Breast epithelium (tissue), 4 donors: ENCODE data around the gene BAZ2B. TPM values are rescaled to one million over a fixed set of nuclear protein-coding genes. Genes with fewer than 3 reads are reported as not detected.

Experiments
- DNase-seq, 2 donors: peaks; one replicate each; pipeline ENCODE4 v3.0.0-alpha.2; 2019; ENCODE audit warnings: low spot score in 2 of 2
- H3K27ac ChIP-seq, 2 donors: fragments of 200-600 bp; sonication (generic) in 1 of 2; one replicate each; pipeline ENCODE4 v1.5.1; 2016 to 2019; ENCODE audit warnings: mild to moderate bottlenecking in 1 of 2
- H3K27me3 ChIP-seq, 2 donors: fragments of 200-600 bp; sonication (generic) in 1 of 2; one replicate each; pipeline versions ENCODE4 v1.5.1 to v1.6.0; 2017 to 2019; ENCODE audit warnings: control low read depth in 1 of 2, mild to moderate bottlenecking in 1 of 2
- H3K36me3 ChIP-seq: fragments of 200-600 bp; one replicate; pipeline ENCODE4 v1.5.1; 2019
- H3K4me1 ChIP-seq, 2 donors: fragments of 200-600 bp; sonication (generic); one replicate each; pipeline ENCODE4 v1.5.1; 2016 to 2019; ENCODE audit warnings: control low read depth in 1 of 2
- H3K4me3 ChIP-seq, 3 donors: fragments of 200-600 bp; sonication (generic); 1 replicate in 2 of 3; 2 replicates in 1 of 3; pipeline ENCODE4 v1.5.1; 2016 to 2019; ENCODE audit warnings: mild to moderate bottlenecking in 3 of 3, moderate library complexity in 2 of 3
- H3K9me3 ChIP-seq, 2 donors: fragments of 200-600 bp; sonication (generic) in 1 of 2; one replicate each; pipeline ENCODE4 v1.5.1; 2016 to 2019; ENCODE audit warnings: control low read depth in 1 of 2
- CTCF ChIP-seq, 3 donors: fragments of 450-650 bp; IDR thresholded peaks; one replicate each; pipeline ENCODE4 v1.5.1; 2016 to 2017; ENCODE audit warnings: antibody characterized with exemption in 3 of 3, mild to moderate bottlenecking in 3 of 3, moderate library complexity in 3 of 3
- POLR2A ChIP-seq: fragments of 450-650 bp; IDR thresholded peaks from one replicate; pipeline ENCODE4 v1.6.1; 2016; ENCODE audit warnings: antibody characterized with exemption, mild to moderate bottlenecking, moderate library complexity
- POLR2AphosphoS5 ChIP-seq, 3 donors: sonication (generic); formaldehyde crosslinking; IDR thresholded peaks; one replicate each; pipeline ENCODE4 v1.6.1; 2017; ENCODE audit warnings: antibody characterized with exemption in 3 of 3
- intact Hi-C: fragments of 100-400 bp; cut with DNase I; formaldehyde crosslinking; loops from one replicate; pipeline ENCODE4 v1.15.1; 2023; ENCODE audit warnings: low total_unique reads
- total RNA-seq, 3 donors: library from RNA; depleted of rRNA; stranded (reverse); fragments of >200 nt; gene quantifications; one replicate each; pipeline ENCODE4 v1.1.0, GENCODE V29; 2016

BAZ2B gene
- total RNA-seq, 3 donors from 2014 or later: 86.1 to 250 (median 143) TPM

GRCh38 chr2:159446817-159447216, 169.5 kb downstream of the BAZ2B start:
- intact Hi-C loops: no loop called here

GRCh38 chr2:159446201-159446600, 170.1 kb downstream of the BAZ2B start:
- Histone ChIP-seq H3K27ac (no peak overlapping the region), H3K4me1 (no peaks in the 10 kb centered on the region), H3K4me3 (no peak overlapping the region), H3K27me3 (no peaks in the 10 kb centered on the region), H3K36me3 (peaks cover 4% of the 10 kb centered on the region), H3K9me3 (no peaks in the 10 kb centered on the region)
- TF ChIP-seq POLR2A (no peak), POLR2AphosphoS5 (IDR thresholded peaks at IDR 0.05) (no peak), CTCF (IDR thresholded peaks at IDR 0.05) (no peak)
- DNase-seq: no peak
- intact Hi-C loops: no loop called here

More at GRCh38 chr2:159446817-159447216, 169.5 kb downstream of the BAZ2B start:
- H3K27ac ChIP-seq: no peak overlapping the region
- no peaks in the 10 kb centered on the region for H3K9me3 ChIP-seq
- no peak overlapping the region for H3K4me3 ChIP-seq
- H3K27me3 ChIP-seq: no peaks in the 10 kb centered on the region
- DNase-seq: no peak
- H3K36me3 ChIP-seq: peaks cover 4% of the 10 kb centered on the region
- no peak for TF ChIP-seq POLR2AphosphoS5 (IDR thresholded peaks at IDR 0.05)
- no peak for TF ChIP-seq CTCF (IDR thresholded peaks at IDR 0.05)
- no peak for TF ChIP-seq POLR2A
- no peaks in the 10 kb centered on the region for H3K4me1 ChIP-seq

DNA sequence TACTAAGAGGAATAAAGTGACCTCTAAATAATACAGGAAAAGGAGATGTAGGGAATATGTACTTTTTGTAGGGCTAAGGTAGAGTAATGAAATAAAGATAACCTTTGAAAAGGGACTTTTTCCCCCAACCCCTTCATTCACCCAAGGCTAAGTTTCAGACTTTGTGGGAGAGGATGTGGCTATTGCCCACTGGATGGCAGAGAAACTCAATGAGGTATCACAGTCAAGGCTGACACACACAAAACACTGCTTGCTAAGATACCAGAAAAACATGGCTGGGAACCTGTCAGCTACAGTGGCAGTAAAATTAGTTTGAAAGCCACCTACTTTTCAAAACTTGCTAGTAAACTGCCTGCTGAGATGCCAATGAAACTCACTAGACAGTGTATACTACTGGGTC, 171.0 kb downstream of the BAZ2B start:
- intact Hi-C loops: no loop called here
- DNase-seq: no peak
- Histone ChIP-seq H3K27ac (no peak overlapping the region), H3K4me1 (no peaks in the 10 kb centered on the region), H3K4me3 (no peak overlapping the region), H3K9me3 (no peaks in the 10 kb centered on the region), H3K27me3 (no peaks in the 10 kb centered on the region), H3K36me3 (peaks cover 4% of the 10 kb centered on the region)
- TF ChIP-seq POLR2AphosphoS5 (IDR thresholded peaks at IDR 0.05) (no peak), POLR2A (no peak), CTCF (IDR thresholded peaks at IDR 0.05) (no peak)

DNA sequence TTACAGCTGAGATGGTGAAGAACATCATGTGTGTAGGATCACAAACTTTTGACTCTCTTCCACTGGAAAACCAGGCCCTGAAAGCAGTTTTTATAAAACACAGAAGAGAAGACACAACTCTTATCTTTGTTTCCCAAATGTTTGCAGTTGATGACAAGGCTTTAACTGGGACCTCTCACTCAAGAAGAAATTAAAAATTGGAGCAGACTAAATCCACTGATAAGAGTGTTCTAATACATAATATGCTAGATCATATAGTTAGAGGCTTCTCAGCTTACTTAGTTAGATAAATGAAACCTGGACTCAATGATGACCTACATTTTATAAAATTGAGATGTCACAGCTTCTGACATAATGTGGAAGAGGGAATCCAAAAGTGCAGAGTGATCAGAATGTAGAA, 171.6 kb downstream of the BAZ2B start:
- no peak for TF ChIP-seq CTCF (IDR thresholded peaks at IDR 0.05)
- TF ChIP-seq POLR2AphosphoS5 (IDR thresholded peaks at IDR 0.05): no peak
- no peak for TF ChIP-seq POLR2A
- H3K9me3 ChIP-seq: no peaks in the 10 kb centered on the region
- no peaks in the 10 kb centered on the region for H3K27me3 ChIP-seq
- DNase-seq: no peak
- H3K27ac ChIP-seq: no peak overlapping the region
- H3K36me3 ChIP-seq: peaks cover 4% of the 10 kb centered on the region
- no peaks in the 10 kb centered on the region for H3K4me1 ChIP-seq
- intact Hi-C loops: no loop called here
- no peak overlapping the region for H3K4me3 ChIP-seq

DNA sequence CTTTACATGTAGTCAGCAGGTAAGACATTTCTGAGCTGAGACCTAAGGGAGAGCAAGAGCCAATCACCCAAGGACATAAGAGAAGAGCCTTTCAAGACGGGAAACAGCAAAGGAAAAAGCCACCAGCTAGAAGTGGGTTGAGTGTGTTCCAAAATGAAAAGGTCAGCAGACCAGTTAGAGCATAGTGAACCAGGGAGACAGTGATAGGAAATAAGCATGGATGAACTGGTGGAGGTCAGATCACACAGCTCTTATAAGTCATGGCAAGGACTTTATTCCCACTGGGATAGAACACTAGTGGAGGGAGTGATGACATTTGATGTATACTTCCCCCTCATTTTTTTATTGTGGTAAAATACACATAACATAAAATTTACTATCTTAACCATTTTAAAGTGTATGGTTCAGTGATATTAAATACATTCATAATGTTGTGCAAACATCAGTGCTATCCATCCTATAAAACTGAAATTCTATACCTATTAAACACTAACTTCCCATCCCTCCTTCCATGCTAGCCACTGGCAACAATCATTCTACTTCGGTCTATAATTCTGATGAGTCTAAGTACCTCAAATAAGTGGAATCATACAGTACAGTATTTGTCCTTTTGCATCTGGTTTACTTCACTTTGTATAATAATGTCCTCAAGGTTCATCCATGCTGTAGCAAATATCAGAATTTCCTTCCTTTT, 174.0 kb downstream of the BAZ2B start:
- H3K36me3 ChIP-seq: peaks cover 4% of the 10 kb centered on the region
- H3K9me3 ChIP-seq: no peaks in the 10 kb centered on the region
- no peaks in the 10 kb centered on the region for H3K4me1 ChIP-seq
- no peak overlapping the region for H3K27ac ChIP-seq
- TF ChIP-seq POLR2AphosphoS5 (IDR thresholded peaks at IDR 0.05) (no peak), POLR2A (no peak), CTCF (IDR thresholded peaks at IDR 0.05) (no peak)
- H3K27me3 ChIP-seq: no peaks in the 10 kb centered on the region
- no peak overlapping the region for H3K4me3 ChIP-seq
- intact Hi-C loops: no loop called here
- DNase-seq: no peak
